Endothelial cell of umbilical vein (primary cell): ENCODE data around the gene ATG7. TPM values are rescaled to one million over a fixed set of nuclear protein-coding genes. Genes with fewer than 3 reads are reported as not detected.
A peak's percentile ranks its signal among the peaks of the same experiment; 100 is the strongest.

Source experiments
- BruUV-seq: library from RNA; stranded (reverse); fragments of 400-500 nt; replicated peaks from 2 replicates; lab custom pipeline; 2021; lab: Mats Ljungman, UMichigan
- CTCF ChIA-PET: fragments of 300-600, 350-600 bp; sonication (Branson Sonifier 250); formaldehyde crosslinking; loops from one replicate; lab custom pipeline; 2021; ENCODE audit warnings: antibody characterized with exemption, inconsistent platforms; lab: Charles Lee
- POLR2A ChIA-PET: fragments of 300-600, 350-600 bp; sonication (Branson Sonifier 250); formaldehyde crosslinking; loops from one replicate; lab custom pipeline; 2021; ENCODE audit warnings: antibody characterized with exemption, inconsistent platforms; lab: Charles Lee
- DNase-seq: peaks from one replicate; pipeline ENCODE4 v3.0.0-alpha.2; 2011; ENCODE audit warnings: low read depth, low spot score
- FAIRE-seq: peaks from 2 replicates; lab custom pipeline; 2011; peaks lifted over from hg19 to GRCh38; lab: Jason Lieb, UNC
- H2AFZ ChIP-seq: 2 replicates; pipeline ENCODE4 v1.6.0; 2012; ENCODE audit warnings: low read depth, low read length, control low read depth, inconsistent platforms
- H3K27ac ChIP-seq: 2 replicates; pipeline ENCODE4 v1.5.1; 2011; ENCODE audit warnings: low read depth, mild to moderate bottlenecking, control low read depth, low read length, moderate library complexity; ENCODE audit not compliant: insufficient read depth
- H3K27me3 ChIP-seq, 2 experiments: 2 replicates each; pipeline versions ENCODE4 v1.6.0 to v1.6.1; 2011; ENCODE audit warnings: low read length in 2 of 2, mixed read lengths in 1 of 2; ENCODE audit not compliant: control insufficient read depth in 2 of 2, insufficient read depth in 2 of 2
- H3K36me3 ChIP-seq, 2 experiments: 2 replicates in 1 of 2; 3 replicates in 1 of 2; pipeline ENCODE4 v1.5.1; 2011; ENCODE audit warnings: low read length in 2 of 2, mild to moderate bottlenecking in 1 of 2, moderate library complexity in 1 of 2; ENCODE audit not compliant: control insufficient read depth in 2 of 2, insufficient read depth in 2 of 2; ENCODE audit errors: extremely low read depth in 1 of 2
- H3K4me1 ChIP-seq: 3 replicates; pipeline ENCODE4 v1.5.1; 2011; ENCODE audit warnings: mild to moderate bottlenecking, low read length; ENCODE audit not compliant: control insufficient read depth, insufficient read depth; ENCODE audit errors: extremely low read depth
- H3K4me2 ChIP-seq: 2 replicates; pipeline ENCODE4 v1.6.1; 2011; ENCODE audit warnings: low read length, control low read depth, mixed read lengths; ENCODE audit not compliant: insufficient read depth
- H3K4me3 ChIP-seq, 3 experiments: fragments of 200-600 bp in 1 of 3; sonication (generic), shearing (Covaris generic) in 1 of 3; replicated peaks in 1 of 3; 2 replicates each; pipeline ENCODE4 v1.5.1; 2011 to 2016; ENCODE audit warnings: control low read depth in 3 of 3, low read length in 3 of 3, mild to moderate bottlenecking in 2 of 3, inconsistent platforms in 1 of 3, low read depth in 1 of 3, moderate library complexity in 1 of 3; ENCODE audit not compliant: insufficient read depth in 1 of 3
- H3K79me2 ChIP-seq: 2 replicates; pipeline ENCODE4 v1.6.0; 2012; ENCODE audit warnings: low read length, inconsistent platforms; ENCODE audit not compliant: control insufficient read depth, insufficient read depth
- H3K9ac ChIP-seq: replicated peaks from 2 replicates; pipeline ENCODE3; 2011; ENCODE audit warnings: low read length, control low read depth; ENCODE audit not compliant: insufficient read depth; ENCODE audit errors: extremely low read depth
- H3K9me1 ChIP-seq: replicated peaks from 3 replicates; pipeline ENCODE4 v1.6.0; 2011; ENCODE audit warnings: mild to moderate bottlenecking, low read length; ENCODE audit not compliant: control insufficient read depth, insufficient read depth; ENCODE audit errors: extremely low read depth
- H3K9me3 ChIP-seq: replicated peaks from 2 replicates; pipeline ENCODE4 v1.5.1; 2012; ENCODE audit warnings: low read length, inconsistent platforms; ENCODE audit not compliant: control insufficient read depth, insufficient read depth
- H4K20me1 ChIP-seq: replicated peaks from 2 replicates; pipeline ENCODE3; 2011; ENCODE audit warnings: mild to moderate bottlenecking, low read length; ENCODE audit not compliant: control insufficient read depth, insufficient read depth; ENCODE audit errors: extremely low read depth
- EZH2 ChIP-seq: IDR thresholded peaks from 2 replicates; pipeline ENCODE4 v1.6.1; 2012; ENCODE audit warnings: borderline replicate concordance, low read depth, mild to moderate bottlenecking, moderate library complexity, low read length, inconsistent platforms; ENCODE audit not compliant: severe bottlenecking
- FOS ChIP-seq: IDR thresholded peaks from 2 replicates; pipeline ENCODE4 v1.6.1; 2011; ENCODE audit warnings: mild to moderate bottlenecking, low read length, moderate library complexity, borderline replicate concordance; ENCODE audit not compliant: insufficient read depth
- GATA2 ChIP-seq: IDR thresholded peaks from 2 replicates; pipeline ENCODE4 v1.7.0; 2011; ENCODE audit warnings: low read depth, mild to moderate bottlenecking, moderate library complexity, mixed read lengths, low read length; ENCODE audit not compliant: insufficient read length, insufficient read depth
- JUN ChIP-seq: IDR thresholded peaks from 2 replicates; pipeline ENCODE4 v1.6.1; 2011; ENCODE audit warnings: borderline replicate concordance, low read depth; ENCODE audit not compliant: insufficient read length, insufficient read depth
- MAX ChIP-seq: IDR thresholded peaks from 2 replicates; pipeline ENCODE4 v1.6.1; 2011; ENCODE audit not compliant: insufficient read depth, insufficient read length
- MYC ChIP-seq: IDR thresholded peaks from one replicate; pipeline ENCODE4 v1.6.1; 2011; ENCODE audit warnings: mild to moderate bottlenecking, low read depth, low read length
- POLR2A ChIP-seq: IDR thresholded peaks from 2 replicates; pipeline ENCODE4 v1.6.1; 2012; ENCODE audit warnings: low read depth, mild to moderate bottlenecking, control low read depth, low read length
- POLR2AphosphoS5 ChIP-seq: IDR thresholded peaks from 2 replicates; pipeline ENCODE4 v1.6.1; 2012; ENCODE audit warnings: low read depth, mild to moderate bottlenecking, control low read depth, low read length, moderate library complexity; ENCODE audit not compliant: insufficient read depth
- dilution Hi-C: fragments of 300-500 bp; cut with MboI; formaldehyde crosslinking; loops from one replicate; pipeline ENCODE4 v1.15.0; 2019; ENCODE audit warnings: low sequenced_read_pairs; ENCODE audit not compliant: extremely low pct_ligation_motif_present
- intact Hi-C: fragments of 100-400 bp; cut with micrococcal nuclease; formaldehyde crosslinking; loops from one replicate; pipeline ENCODE4 v1.10.0; 2022
- polyA plus RNA-seq, 4 experiments: library from polyadenylated mRNA; depleted of rRNA in 3 of 4; stranded (reverse) in 3 of 4; unstranded in 1 of 4; fragments of >200 nt; gene quantifications; 2 replicates each; pipeline versions ENCODE4 v1.2.1 to v1.2.3, GENCODE V29; 2011 to 2012; ENCODE audit warnings: missing spikeins in 1 of 4
- total RNA-seq: library from RNA; stranded (reverse); gene quantifications from 2 replicates; pipeline ENCODE4 v1.2.3, GENCODE V29; 2021
- TF ChIP-seq, protein P1 (sequence below), 2 donors: IDR thresholded peaks; 1 replicate in 1 of 2; 2 replicates in 1 of 2; pipeline ENCODE4 v1.5.1; 2011; ENCODE audit warnings: low read length in 2 of 2, mild to moderate bottlenecking in 2 of 2, moderate library complexity in 2 of 2, control low read depth in 1 of 2, inconsistent platforms in 1 of 2, low read depth in 1 of 2; ENCODE audit not compliant: insufficient read depth in 1 of 2; ENCODE audit errors: extremely low read depth in 1 of 2

The ATG7 gene
- total and polyA plus RNA-seq, 2 donors (not counting 3 experiments of a cell fraction or from before 2014, with no cell fraction given): 30.8 to 48.3 TPM

DNA sequence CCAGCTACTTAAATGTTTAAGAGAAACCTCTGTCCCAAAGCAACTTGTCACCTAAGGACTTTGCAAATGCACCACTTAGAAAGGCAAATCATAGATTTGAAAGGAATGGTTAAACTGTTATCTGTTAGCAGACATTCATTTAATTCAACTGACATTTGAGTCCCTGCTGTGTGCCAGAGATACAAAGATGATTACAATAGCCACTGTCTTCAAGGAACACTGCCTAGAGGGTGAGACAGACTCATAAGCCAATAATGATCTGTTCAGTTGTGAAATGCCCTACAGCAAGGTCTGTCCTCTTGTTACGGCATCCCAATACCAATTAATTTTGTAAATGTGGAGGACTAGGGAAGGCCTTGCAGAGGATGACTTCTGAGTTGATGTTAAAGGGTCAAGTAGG lies 113.1 kb downstream of the ATG7 start:
- ChIA-PET CTCF (interaction anchor here (1.0 to 1.2 kb wide), 3 partner anchors 124 to 266 kb away, joined by 3 to 4 read pairs (median 3); partner anchors contain the start of gene VGLL4), POLR2A (interaction anchor here (1.2 kb wide), 1 partner anchor 253 kb away, joined by 4 read pairs; no protein-coding TSS in a partner anchor)
- Histone ChIP-seq H3K9me1 (no peaks in the 10 kb centered on the region), H3K4me1 (peaks cover 27% of the 10 kb centered on the region), H3K27me3 (no peaks in the 10 kb centered on the region), H4K20me1 (no peaks in the 10 kb centered on the region), H2AFZ (no peak overlapping the region), H3K4me2 (no peak overlapping the region), H3K79me2 (no peaks in the 10 kb centered on the region), H3K4me3 (no peak overlapping the region), H3K27ac (peak overlapping the region; percentile 57), H3K36me3 (no peaks in the 10 kb centered on the region), H3K9ac (no peak overlapping the region), H3K9me3 (no peaks in the 10 kb centered on the region)
- no TSS peak for BruUV-seq
- intact Hi-C loops: no loop called here
- no peak for FAIRE-seq
- peak; percentile 28 for DNase-seq
- TF ChIP-seq, protein P1, sequence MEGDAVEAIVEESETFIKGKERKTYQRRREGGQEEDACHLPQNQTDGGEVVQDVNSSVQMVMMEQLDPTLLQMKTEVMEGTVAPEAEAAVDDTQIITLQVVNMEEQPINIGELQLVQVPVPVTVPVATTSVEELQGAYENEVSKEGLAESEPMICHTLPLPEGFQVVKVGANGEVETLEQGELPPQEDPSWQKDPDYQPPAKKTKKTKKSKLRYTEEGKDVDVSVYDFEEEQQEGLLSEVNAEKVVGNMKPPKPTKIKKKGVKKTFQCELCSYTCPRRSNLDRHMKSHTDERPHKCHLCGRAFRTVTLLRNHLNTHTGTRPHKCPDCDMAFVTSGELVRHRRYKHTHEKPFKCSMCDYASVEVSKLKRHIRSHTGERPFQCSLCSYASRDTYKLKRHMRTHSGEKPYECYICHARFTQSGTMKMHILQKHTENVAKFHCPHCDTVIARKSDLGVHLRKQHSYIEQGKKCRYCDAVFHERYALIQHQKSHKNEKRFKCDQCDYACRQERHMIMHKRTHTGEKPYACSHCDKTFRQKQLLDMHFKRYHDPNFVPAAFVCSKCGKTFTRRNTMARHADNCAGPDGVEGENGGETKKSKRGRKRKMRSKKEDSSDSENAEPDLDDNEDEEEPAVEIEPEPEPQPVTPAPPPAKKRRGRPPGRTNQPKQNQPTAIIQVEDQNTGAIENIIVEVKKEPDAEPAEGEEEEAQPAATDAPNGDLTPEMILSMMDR (IDR thresholded peaks at IDR 0.05; ENCODE audit: extremely low read depth in 1 of 2, insufficient read depth in 1 of 2, low read depth in 1 of 2, low read length in 2 of 2): no peak
- TF ChIP-seq EZH2 (no peak), GATA2 (no peak), MYC (no peak), JUN (no peak), MAX (no peak), POLR2A (no peak), FOS (no peak), POLR2AphosphoS5 (no peak)
- dilution Hi-C loops: no loop called here
